ENCODE results near the gene KDM4C. TPM values are rescaled to one million over a fixed set of nuclear protein-coding genes. Genes with fewer than 3 reads are reported as not detected.
A peak's percentile ranks its signal among the peaks of the same experiment; 100 is the strongest.
"Not testable (repeated sequence)": the region's sequence is repeated elsewhere in the genome, so short reads cannot be mapped to it uniquely, and the experiment has no call there.

KDM4C gene
- polyA plus RNA-seq, 2 of the 4 experiments (the other 2 are of a cell fraction) = 9.6 to 15.6 TPM

- POLR2A ChIA-PET = no interaction called here
- Histone ChIP-seq H3K4me2 (no peak overlapping the region), H3K9me3 (no peaks in the 10 kb centered on the region), H3K27ac (no peak overlapping the region), H3K4me1 (peaks cover 11% of the 10 kb centered on the region; the same call in 2 of the 3 replicates), H3K4me3 (no peak overlapping the region)
- ATAC-seq = no peak
- peak; percentile 93 for FAIRE-seq
- 91% methylated on average over 3 of the region's 3 CpGs for WGBS (ENCODE audit: missing lambda C conversion rate)
- TF ChIP-seq E2F6 (IDR thresholded peaks at IDR 0.05; ENCODE audit: borderline replicate concordance, low read depth) = no peak
- no peak for TF ChIP-seq NPAS2 (CRISPR knock-in tag; IDR thresholded peaks at IDR 0.05; ENCODE audit: borderline replicate concordance)
- no peak for TF ChIP-seq ZC3H11A (IDR thresholded peaks at IDR 0.05)
- TF ChIP-seq HEYL (CRISPR knock-in tag; IDR thresholded peaks at IDR 0.05) = no peak
- no peak for TF ChIP-seq CBX2 (IDR thresholded peaks at IDR 0.05; ENCODE audit: borderline replicate concordance, low read depth)
- no peak for TF ChIP-seq BCL3 (IDR thresholded peaks at IDR 0.05)
- TF ChIP-seq TP53 (CRISPR knock-in tag; IDR thresholded peaks at IDR 0.05) = no peak
- TF ChIP-seq CBX8 (IDR thresholded peaks at IDR 0.05) = no peak
- no peak for TF ChIP-seq BHLHE40 (IDR thresholded peaks at IDR 0.05; ENCODE audit: low read depth, low read length)
- no peak for TF ChIP-seq HOXB5 (CRISPR knock-in tag; IDR thresholded peaks at IDR 0.05)
- TF ChIP-seq HOXA7 (CRISPR knock-in tag; IDR thresholded peaks at IDR 0.05) = no peak
- no peak for TF ChIP-seq NFE2L2 (conservative IDR thresholded peaks at IDR 0.05; ENCODE audit: low read length)
- no peak for TF ChIP-seq SMC3 (IDR thresholded peaks at IDR 0.05)
- no peak for TF ChIP-seq NR3C1 (IDR thresholded peaks at IDR 0.05)
- TF ChIP-seq POLR2A (IDR thresholded peaks at IDR 0.05; ENCODE audit: low read length) = no peak
- CTCF ChIA-PET = no interaction called here
- DNase-seq (ENCODE audit: low read depth in 1 of 2, low spot score in 1 of 2) = no peak
Measured at GRCh38 chr9:6766606-6767005, 8.8 kb downstream of the KDM4C start.

- DNase-seq (ENCODE audit: low read depth in 1 of 2, low spot score in 1 of 2); H3K4me3 ChIP-seq; H3K9me3 ChIP-seq; H3K27ac ChIP-seq; H3K4me2 ChIP-seq; FAIRE-seq; ATAC-seq: not testable (repeated sequence)
- WGBS (ENCODE audit: missing lambda C conversion rate) = 84% methylated on average over 4 of the region's 4 CpGs
- ChIA-PET CTCF (interaction anchor here (0.6 to 0.8 kb wide), 2 partner anchors 404 to 414 kb away, joined by 3 to 4 read pairs; no protein-coding TSS in a partner anchor), POLR2A (interaction anchor here (1.5 kb wide), 1 partner anchor 11 kb away, joined by 3 read pairs; the partner anchor contains the start of gene KDM4C)
- H3K4me1 ChIP-seq = peaks cover 11% of the 10 kb centered on the region; the same call in 2 of the 3 replicates
Measured at GRCh38 chr9:6768587-6768986, 10.8 kb downstream of the KDM4C start.

GRCh38 chr9:6771722-6772121 lies 13.9 kb downstream of the KDM4C start:
- 100% methylated on average over 1 of the region's 2 CpGs for WGBS (ENCODE audit: missing lambda C conversion rate)
- Histone ChIP-seq H3K4me3 (no peak overlapping the region), H3K9me3 (no peaks in the 10 kb centered on the region), H3K27ac (no peak overlapping the region), H3K4me2 (no peak overlapping the region), H3K4me1 (no peaks in the 10 kb centered on the region)
- DNase-seq (ENCODE audit: low read depth in 1 of 2, low spot score in 1 of 2) (no peak), FAIRE-seq (no peak), ATAC-seq (no peak)
- ChIA-PET POLR2A (no interaction called here), CTCF (no interaction called here)
- no peak for TF ChIP-seq HOXA7 (CRISPR knock-in tag; IDR thresholded peaks at IDR 0.05)
- TF ChIP-seq EP300 (IDR thresholded peaks at IDR 0.05) = no peak
- no peak for TF ChIP-seq RCOR1 (IDR thresholded peaks at IDR 0.05; ENCODE audit: low read depth, low read length)
- no peak for TF ChIP-seq HOXB13 (CRISPR knock-in tag; IDR thresholded peaks at IDR 0.05; ENCODE audit: low read depth)
- no peak for TF ChIP-seq GATA3 (IDR thresholded peaks at IDR 0.05; ENCODE audit: borderline replicate concordance)
- no peak for TF ChIP-seq MYC (IDR thresholded peaks at IDR 0.05; ENCODE audit: borderline replicate concordance, low read length)
- no peak for TF ChIP-seq SREBF2 (IDR thresholded peaks at IDR 0.05)
- TF ChIP-seq E2F6 (IDR thresholded peaks at IDR 0.05; ENCODE audit: borderline replicate concordance, low read depth) = no peak
- no peak for TF ChIP-seq CTCF (IDR thresholded peaks at IDR 0.05)

Data from A549 (cell line).